ENCODE data around the gene MYO1D.

MYO1D gene

GRCh38 chr17:32471652-32472051 lies 405.3 kb downstream of the MYO1D start:
- no peak for DNase-seq (ENCODE audit: low read depth)
- no peak overlapping the region for H3K4me3 ChIP-seq (ENCODE audit: low read depth, low read length)
- no peak for TF ChIP-seq CTCF (IDR thresholded peaks at IDR 0.05; ENCODE audit: control insufficient read depth, extremely low read depth, insufficient read depth)

- no peak for DNase-seq (ENCODE audit: low read depth)
- H3K4me3 ChIP-seq (ENCODE audit: low read depth, low read length), result no peak overlapping the region
- no peak for TF ChIP-seq CTCF (IDR thresholded peaks at IDR 0.05; ENCODE audit: control insufficient read depth, extremely low read depth, insufficient read depth)
These were observed 406.3 kb downstream of the MYO1D start for GRCh38 chr17:32470405-32471167.

- H3K4me3 ChIP-seq (ENCODE audit: low read depth, low read length), result no peak overlapping the region
- no peak for TF ChIP-seq CTCF (IDR thresholded peaks at IDR 0.05; ENCODE audit: control insufficient read depth, extremely low read depth, insufficient read depth)
- DNase-seq (ENCODE audit: low read depth), result no peak
These were observed 409.0 kb downstream of the MYO1D start for GRCh38 chr17:32467949-32468348.

GRCh38 chr17:32464374-32464773 lies 412.6 kb downstream of the MYO1D start:
- no peak for DNase-seq (ENCODE audit: low read depth)
- H3K4me3 ChIP-seq (ENCODE audit: low read depth, low read length), result no peak overlapping the region
- no peak for TF ChIP-seq CTCF (IDR thresholded peaks at IDR 0.05; ENCODE audit: control insufficient read depth, extremely low read depth, insufficient read depth)

GRCh38 chr17:32463304-32463703 lies 413.6 kb downstream of the MYO1D start:
- no peak for TF ChIP-seq CTCF (IDR thresholded peaks at IDR 0.05; ENCODE audit: control insufficient read depth, extremely low read depth, insufficient read depth)
- no peak overlapping the region for H3K4me3 ChIP-seq (ENCODE audit: low read depth, low read length)
- no peak for DNase-seq (ENCODE audit: low read depth)

GRCh38 chr17:32461853-32462617 lies 414.9 kb downstream of the MYO1D start:
- no peak overlapping the region for H3K4me3 ChIP-seq (ENCODE audit: low read depth, low read length)
- DNase-seq (ENCODE audit: low read depth), result peak; percentile 27
- TF ChIP-seq CTCF (IDR thresholded peaks at IDR 0.05; ENCODE audit: control insufficient read depth, extremely low read depth, insufficient read depth), result peak; percentile 47
